ENCODE data around the gene SUB1.
"Not testable (repeated sequence)": the region's sequence is repeated elsewhere in the genome, so short reads cannot be mapped to it uniquely, and the experiment has no call there.

Gene SUB1

GRCh38 chr5:32585446-32586275 is at the start of gene SUB1:
Gene SUB1 (plus strand): TSS chr5:32585557. CDS start chr5:32588513, 2,956 bp downstream.
- peak; percentile 94 for DNase-seq

- DNase-seq = no peak
Measured at GRCh38 chr5:32536246-32536645, 49.1 kb upstream of the SUB1 start.

GRCh38 chr5:32537437-32538029 is 47.8 kb upstream of the SUB1 start:
- DNase-seq = peak; percentile 25

- DNase-seq = peak; percentile 54
Measured at GRCh38 chr5:32538031-32538547, 47.3 kb upstream of the SUB1 start.

- DNase-seq = no peak
Measured at GRCh38 chr5:32539981-32540845, 45.1 kb upstream of the SUB1 start.

GRCh38 chr5:32541241-32541640 is 44.1 kb upstream of the SUB1 start:
- no peak for DNase-seq

GRCh38 chr5:32542216-32543059 is 42.9 kb upstream of the SUB1 start:
- peak; percentile 31 for DNase-seq

GRCh38 chr5:32543291-32543690 is 42.1 kb upstream of the SUB1 start:
- DNase-seq = no peak

GRCh38 chr5:32545102-32545800 is 40.1 kb upstream of the SUB1 start:
- DNase-seq = no peak

- no peak for DNase-seq
Measured at GRCh38 chr5:32551194-32551593, 34.2 kb upstream of the SUB1 start.

- DNase-seq = no peak
Measured at GRCh38 chr5:32551865-32552264, 33.5 kb upstream of the SUB1 start.

- DNase-seq = not testable (repeated sequence)
Measured at GRCh38 chr5:32552491-32552890, 32.9 kb upstream of the SUB1 start.

GRCh38 chr5:32552936-32553335 is 32.4 kb upstream of the SUB1 start:
- no peak for DNase-seq

GRCh38 chr5:32554181-32554780 is 31.1 kb upstream of the SUB1 start:
- not testable (repeated sequence) for DNase-seq

- not testable (repeated sequence) for DNase-seq
Measured at GRCh38 chr5:32556543-32556942, 28.8 kb upstream of the SUB1 start.

GRCh38 chr5:32559411-32559810 is 25.9 kb upstream of the SUB1 start:
- no peak for DNase-seq

GRCh38 chr5:32559921-32560320 is 25.4 kb upstream of the SUB1 start:
- no peak for DNase-seq

GRCh38 chr5:32562056-32562455 is 23.3 kb upstream of the SUB1 start:
- DNase-seq = no peak

- DNase-seq = no peak
Measured at GRCh38 chr5:32562843-32563242, 22.5 kb upstream of the SUB1 start.

GRCh38 chr5:32563614-32564013 is 21.7 kb upstream of the SUB1 start:
- no peak for DNase-seq

GRCh38 chr5:32565145-32565544 is 20.2 kb upstream of the SUB1 start:
- DNase-seq = no peak

Data from CD4-positive, alpha-beta T cell treated with Interleukin-10 for 1 hour (primary cell).